Measurements from ENCODE around the gene GYPE.
"Not testable (repeated sequence)": the region's sequence is repeated elsewhere in the genome, so short reads cannot be mapped to it uniquely, and the experiment has no call there.

- TF ChIP-seq, protein P1, sequence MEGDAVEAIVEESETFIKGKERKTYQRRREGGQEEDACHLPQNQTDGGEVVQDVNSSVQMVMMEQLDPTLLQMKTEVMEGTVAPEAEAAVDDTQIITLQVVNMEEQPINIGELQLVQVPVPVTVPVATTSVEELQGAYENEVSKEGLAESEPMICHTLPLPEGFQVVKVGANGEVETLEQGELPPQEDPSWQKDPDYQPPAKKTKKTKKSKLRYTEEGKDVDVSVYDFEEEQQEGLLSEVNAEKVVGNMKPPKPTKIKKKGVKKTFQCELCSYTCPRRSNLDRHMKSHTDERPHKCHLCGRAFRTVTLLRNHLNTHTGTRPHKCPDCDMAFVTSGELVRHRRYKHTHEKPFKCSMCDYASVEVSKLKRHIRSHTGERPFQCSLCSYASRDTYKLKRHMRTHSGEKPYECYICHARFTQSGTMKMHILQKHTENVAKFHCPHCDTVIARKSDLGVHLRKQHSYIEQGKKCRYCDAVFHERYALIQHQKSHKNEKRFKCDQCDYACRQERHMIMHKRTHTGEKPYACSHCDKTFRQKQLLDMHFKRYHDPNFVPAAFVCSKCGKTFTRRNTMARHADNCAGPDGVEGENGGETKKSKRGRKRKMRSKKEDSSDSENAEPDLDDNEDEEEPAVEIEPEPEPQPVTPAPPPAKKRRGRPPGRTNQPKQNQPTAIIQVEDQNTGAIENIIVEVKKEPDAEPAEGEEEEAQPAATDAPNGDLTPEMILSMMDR (IDR thresholded peaks at IDR 0.05), result not testable (repeated sequence)
- TF ChIP-seq POLR2A (IDR thresholded peaks at IDR 0.05), result not testable (repeated sequence)
Measured at GRCh38 chr4:143854645-143855044, 50.7 kb downstream of the GYPE start.
